Kidney (tissue), 14 donors: Measurements from ENCODE around the gene SH3GLB1. TPM values are rescaled to one million over a fixed set of nuclear protein-coding genes. Genes with fewer than 3 reads are reported as not detected.

ENCODE experiments used
- DNase-seq, 5 donors: peaks; one replicate each; pipeline ENCODE4 v3.0.0-alpha.2; 2013 to 2020
- FAIRE-seq: peaks from 2 replicates; lab custom pipeline; 2012; peaks lifted over from hg19 to GRCh38; lab: Jason Lieb, UNC
- H3K27ac ChIP-seq, 2 donors: one replicate each; pipeline ENCODE4 v1.7.0; 2013; ENCODE audit warnings: low read depth in 2 of 2, low read length in 2 of 2, inconsistent platforms in 1 of 2
- H3K27me3 ChIP-seq: one replicate; pipeline ENCODE4 v1.7.1; 2013; ENCODE audit warnings: low read length, inconsistent platforms; ENCODE audit not compliant: control insufficient read depth, insufficient read depth
- H3K36me3 ChIP-seq, 3 donors: one replicate each; pipeline versions ENCODE4 v1.7.0 to v1.7.1; 2013; ENCODE audit warnings: low read length in 3 of 3, control low read depth in 1 of 3, inconsistent platforms in 1 of 3; ENCODE audit not compliant: insufficient read depth in 3 of 3, control insufficient read depth in 2 of 3
- H3K4me1 ChIP-seq, 3 donors: one replicate each; pipeline versions ENCODE4 v1.7.0 to v1.7.1; 2013; ENCODE audit warnings: low read length in 3 of 3, inconsistent platforms in 1 of 3, low read depth in 1 of 3; ENCODE audit not compliant: control insufficient read depth in 2 of 3, insufficient read depth in 2 of 3
- H3K4me3 ChIP-seq, 3 donors: one replicate each; pipeline versions ENCODE4 v1.7.0 to v1.8.1; 2013; ENCODE audit warnings: low read length in 3 of 3, control low read depth in 1 of 3, inconsistent platforms in 1 of 3
- H3K9ac ChIP-seq, 3 donors: one replicate each; pipeline versions ENCODE4 v1.7.0 to v1.7.1; 2013; ENCODE audit warnings: low read length in 3 of 3, control low read depth in 1 of 3, inconsistent platforms in 1 of 3
- H3K9me3 ChIP-seq, 3 donors: one replicate each; pipeline versions ENCODE4 v1.7.0 to v1.7.1; 2013; ENCODE audit warnings: low read length in 3 of 3, control low read depth in 1 of 3, inconsistent platforms in 1 of 3; ENCODE audit not compliant: control insufficient read depth in 2 of 3, insufficient read depth in 1 of 3
- CTCF ChIP-seq: IDR thresholded peaks from 3 replicates; pipeline ENCODE4 v1.5.1; 2012; ENCODE audit warnings: mild to moderate bottlenecking, moderate library complexity, borderline replicate concordance; ENCODE audit not compliant: insufficient read depth; ENCODE audit errors: extremely low read depth
- intact Hi-C: fragments of 100-400 bp; cut with DNase I; formaldehyde crosslinking; loops from one replicate; pipeline ENCODE4 v1.11.1; 2022
- polyA plus RNA-seq: library from polyadenylated mRNA; stranded (reverse); fragments of 350-450 nt; fragmentation: Illumina TruSeq; extraction: RNeasy Lipid Tissue Mini Kit (QIAGEN cat#74804); gene quantifications from one replicate; pipeline ENCODE4 v1.2.3, GENCODE V29; 2014; ENCODE audit warnings: low read depth, low replicate concordance; ENCODE audit not compliant: insufficient read depth
- total RNA-seq: library from RNA; stranded (reverse); fragmentation: NEBNext Ultra II Directional; extraction: Animal tissue kit (Norgen Biotek cat#: 25700); gene quantifications from one replicate; pipeline ENCODE4 v1.2.1, GENCODE V29; 2021
- donor health status: control.
- donor health status: control.
- donor health status: control.
- donor health status: control.
- donor health status: control.
- donor health status: DM: yes; HTN: yes; CAD: no.
- donor health status: Normal renal cell carcinoma (clear cell type).

SH3GLB1 gene
- total and polyA plus RNA-seq, 2 donors from 2014 or later: 47.9 to 79.7 TPM

- intact Hi-C loops: no loop called here
- FAIRE-seq: no peak
Measured at GRCh38 chr1:86758570-86758969, 54.2 kb downstream of the SH3GLB1 start.

GRCh38 chr1:86760199-86760598, 55.8 kb downstream of the SH3GLB1 start:
- TF ChIP-seq CTCF: no peak
- no peaks in the 10 kb centered on the region for H3K36me3 ChIP-seq
- DNase-seq (no peak), FAIRE-seq (no peak)
- H3K9me3 ChIP-seq: no peaks in the 10 kb centered on the region
- intact Hi-C loops: no loop called here
- no peak overlapping the region for H3K9ac ChIP-seq
- H3K4me3 ChIP-seq: no peak overlapping the region
- no peaks in the 10 kb centered on the region for H3K4me1 ChIP-seq
- no peaks in the 10 kb centered on the region for H3K27me3 ChIP-seq
- H3K27ac ChIP-seq: no peak overlapping the region

More at GRCh38 chr1:86758570-86758969, 54.2 kb downstream of the SH3GLB1 start:
- H3K27me3 ChIP-seq: no peaks in the 10 kb centered on the region
- H3K27ac ChIP-seq: no peak overlapping the region
- no peak overlapping the region for H3K9ac ChIP-seq
- H3K4me3 ChIP-seq: no peak overlapping the region
- H3K4me1 ChIP-seq: no peaks in the 10 kb centered on the region
- DNase-seq: no peak
- no peak for TF ChIP-seq CTCF
- H3K36me3 ChIP-seq: no peaks in the 10 kb centered on the region
- H3K9me3 ChIP-seq: no peaks in the 10 kb centered on the region

- H3K9ac ChIP-seq: no peak overlapping the region
- no peaks in the 10 kb centered on the region for H3K4me1 ChIP-seq
- H3K36me3 ChIP-seq: no peaks in the 10 kb centered on the region
- H3K27ac ChIP-seq: no peak overlapping the region
- H3K27me3 ChIP-seq: no peaks in the 10 kb centered on the region
- no peak overlapping the region for H3K4me3 ChIP-seq
- TF ChIP-seq CTCF: no peak
- peaks cover 0 to 4% (median 0%) of the 10 kb centered on the region in 3 donors for H3K9me3 ChIP-seq
- no peak for FAIRE-seq
- intact Hi-C loops: no loop called here
- DNase-seq: no peak
Measured at GRCh38 chr1:86762336-86762735, 58.0 kb downstream of the SH3GLB1 start.

- FAIRE-seq (no peak), DNase-seq (no peak)
- TF ChIP-seq CTCF: no peak
- no peaks in the 10 kb centered on the region for H3K36me3 ChIP-seq
- peaks cover 0 to 4% (median 3%) of the 10 kb centered on the region in 3 donors for H3K9me3 ChIP-seq
- H3K9ac ChIP-seq: no peak overlapping the region
- H3K27me3 ChIP-seq: no peaks in the 10 kb centered on the region
- no peak overlapping the region for H3K27ac ChIP-seq
- no peak overlapping the region for H3K4me3 ChIP-seq
- intact Hi-C loops: no loop called here
- no peaks in the 10 kb centered on the region for H3K4me1 ChIP-seq
Measured at GRCh38 chr1:86764523-86764922, 60.1 kb downstream of the SH3GLB1 start.
